Brain microvascular endothelial cell (primary cell): ENCODE measurements around the gene FOXL3.

ENCODE experiments used
- DNase-seq: peaks from one replicate; pipeline ENCODE4 v3.0.0-alpha.2; 2020
- H3K27ac ChIP-seq: fragments of 250-450 bp; sonication (Bioruptor Pico); 2 replicates; pipeline ENCODE4 v1.5.1; 2020; ENCODE audit warnings: mild to moderate bottlenecking, moderate library complexity
- H3K27me3 ChIP-seq: fragments of 250-450 bp; sonication (Bioruptor Pico); replicated peaks from 2 replicates; pipeline ENCODE4 v1.5.1; 2020; ENCODE audit warnings: mild to moderate bottlenecking
- H3K36me3 ChIP-seq: fragments of 250-450 bp; sonication (Bioruptor Pico); replicated peaks from 2 replicates; pipeline ENCODE4 v1.5.1; 2020; ENCODE audit warnings: mild to moderate bottlenecking
- H3K4me3 ChIP-seq: 2 replicates; pipeline ENCODE4 v1.5.1; 2011; ENCODE audit warnings: low read depth, mild to moderate bottlenecking, control low read depth, low read length, moderate library complexity
- in situ Hi-C: cut with HindIII; loops from 2 replicates; pipeline ENCODE4 v1.10.0; 2017; ENCODE audit warnings: low sequenced_read_pairs, low pct_ligation_motif_present
- TF ChIP-seq, protein P1 (sequence below): IDR thresholded peaks from 2 replicates; pipeline ENCODE4 v1.5.1; 2011; ENCODE audit warnings: low read depth, mild to moderate bottlenecking, moderate library complexity, low read length, control low read depth, inconsistent platforms; ENCODE audit errors: missing control alignments

The FOXL3 gene

DNA sequence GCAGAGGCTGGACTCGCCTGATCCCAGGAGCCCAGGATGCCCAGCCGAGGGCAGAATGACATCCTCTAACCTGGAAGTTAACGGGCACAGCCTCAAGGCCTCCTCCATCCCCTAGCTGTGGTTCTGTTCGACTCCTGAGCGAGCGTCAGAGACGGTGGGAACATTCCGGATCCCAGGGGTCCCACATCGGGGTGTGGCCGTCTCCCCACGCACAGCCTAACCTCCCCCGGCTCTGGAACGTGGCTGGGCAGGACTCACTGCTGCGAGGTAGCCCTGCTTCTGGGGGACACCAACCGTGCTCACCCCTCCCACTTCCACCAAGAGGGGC is 8.4 kb downstream of the FOXL3 start:
- Histone ChIP-seq H3K4me3 (no peak overlapping the region), H3K27me3 (peaks cover 9% of the 10 kb centered on the region), H3K36me3 (no peaks in the 10 kb centered on the region), H3K27ac (no peak overlapping the region)
- in situ Hi-C loops, result no loop called here
- TF ChIP-seq, protein P1, sequence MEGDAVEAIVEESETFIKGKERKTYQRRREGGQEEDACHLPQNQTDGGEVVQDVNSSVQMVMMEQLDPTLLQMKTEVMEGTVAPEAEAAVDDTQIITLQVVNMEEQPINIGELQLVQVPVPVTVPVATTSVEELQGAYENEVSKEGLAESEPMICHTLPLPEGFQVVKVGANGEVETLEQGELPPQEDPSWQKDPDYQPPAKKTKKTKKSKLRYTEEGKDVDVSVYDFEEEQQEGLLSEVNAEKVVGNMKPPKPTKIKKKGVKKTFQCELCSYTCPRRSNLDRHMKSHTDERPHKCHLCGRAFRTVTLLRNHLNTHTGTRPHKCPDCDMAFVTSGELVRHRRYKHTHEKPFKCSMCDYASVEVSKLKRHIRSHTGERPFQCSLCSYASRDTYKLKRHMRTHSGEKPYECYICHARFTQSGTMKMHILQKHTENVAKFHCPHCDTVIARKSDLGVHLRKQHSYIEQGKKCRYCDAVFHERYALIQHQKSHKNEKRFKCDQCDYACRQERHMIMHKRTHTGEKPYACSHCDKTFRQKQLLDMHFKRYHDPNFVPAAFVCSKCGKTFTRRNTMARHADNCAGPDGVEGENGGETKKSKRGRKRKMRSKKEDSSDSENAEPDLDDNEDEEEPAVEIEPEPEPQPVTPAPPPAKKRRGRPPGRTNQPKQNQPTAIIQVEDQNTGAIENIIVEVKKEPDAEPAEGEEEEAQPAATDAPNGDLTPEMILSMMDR, result no peak
- DNase-seq, result no peak

- TF ChIP-seq, protein P1, result no peak
- DNase-seq, result no peak
- no peak overlapping the region for H3K4me3 ChIP-seq
- H3K27ac ChIP-seq, result no peak overlapping the region
- in situ Hi-C loops, result no loop called here
- no peaks in the 10 kb centered on the region for H3K36me3 ChIP-seq
- H3K27me3 ChIP-seq, result peaks cover 5% of the 10 kb centered on the region
Observed at GRCh38 chr7:298743-299142, 8.8 kb downstream of the FOXL3 start.

- in situ Hi-C loops, result no loop called here
- no peak for DNase-seq
- H3K4me3 ChIP-seq, result no peak overlapping the region
Observed at GRCh38 chr7:299169-299568, 9.2 kb downstream of the FOXL3 start.

GRCh38 chr7:299628-300027 is 9.7 kb downstream of the FOXL3 start:
- in situ Hi-C loops, result no loop called here
- H3K27me3 ChIP-seq, result peaks cover 1% of the 10 kb centered on the region
- no peak overlapping the region for H3K4me3 ChIP-seq
- H3K36me3 ChIP-seq, result no peaks in the 10 kb centered on the region
- no peak for DNase-seq
- H3K27ac ChIP-seq, result no peak overlapping the region
- TF ChIP-seq, protein P1, result no peak

More at GRCh38 chr7:299169-299568, 9.2 kb downstream of the FOXL3 start:
- Histone ChIP-seq H3K27ac (no peak overlapping the region), H3K36me3 (no peaks in the 10 kb centered on the region), H3K27me3 (peaks cover 3% of the 10 kb centered on the region)
- TF ChIP-seq, protein P1, result no peak

- Histone ChIP-seq H3K27me3 (no peaks in the 10 kb centered on the region), H3K27ac (no peak overlapping the region), H3K4me3 (no peak overlapping the region), H3K36me3 (no peaks in the 10 kb centered on the region)
- TF ChIP-seq, protein P1, result no peak
- in situ Hi-C loops, result no loop called here
- DNase-seq, result no peak
Observed at GRCh38 chr7:300048-300447, 10.1 kb downstream of the FOXL3 start.

DNA sequence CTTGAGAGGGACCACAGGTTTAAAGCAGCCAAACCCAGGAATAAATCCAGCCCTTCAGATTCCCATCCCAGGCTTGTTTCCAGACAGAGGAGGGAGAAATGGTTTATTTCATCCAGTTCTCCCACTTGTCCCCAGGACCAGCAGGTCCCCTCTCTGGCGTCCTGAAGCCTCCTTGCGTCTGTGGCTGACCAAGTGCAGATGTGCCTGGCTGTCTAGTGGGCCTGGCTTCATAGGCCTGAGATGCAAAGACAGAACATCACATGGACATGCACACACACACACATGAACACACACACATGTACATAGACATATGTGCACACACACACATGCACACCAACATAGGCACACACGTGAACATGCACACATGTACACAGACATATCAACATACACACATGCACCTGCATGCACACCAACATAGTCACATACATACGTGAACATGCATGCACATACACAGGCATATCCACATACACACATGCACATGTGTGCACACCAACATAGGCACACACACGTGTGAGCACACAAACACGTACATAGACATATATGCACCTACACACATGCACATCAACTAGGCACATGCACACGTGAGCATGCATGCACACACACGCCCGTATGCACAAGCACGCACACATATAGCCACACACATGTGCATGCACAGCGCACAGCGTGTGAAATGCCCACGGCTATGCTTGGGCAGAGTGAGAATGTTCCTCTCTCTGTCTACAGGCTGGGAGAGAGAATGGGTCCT is 10.7 kb downstream of the FOXL3 start:
- in situ Hi-C loops, result no loop called here
- Histone ChIP-seq H3K36me3 (no peaks in the 10 kb centered on the region), H3K4me3 (no peak overlapping the region), H3K27me3 (no peaks in the 10 kb centered on the region), H3K27ac (no peak overlapping the region)
- no peak for DNase-seq
- TF ChIP-seq, protein P1, result no peak
